ENCODE results near the gene SLC16A8.

GRCh38 chr22:38038890-38039812 lies 44.8 kb downstream of the SLC16A8 start:
- no peak for TF ChIP-seq CTCF (IDR thresholded peaks at IDR 0.05; ENCODE audit: borderline replicate concordance, extremely low read depth, low read length, poor library complexity, severe bottlenecking)
- no peak for TF ChIP-seq EZH2 (IDR thresholded peaks at IDR 0.05; ENCODE audit: borderline replicate concordance, low read depth, low read length, severe bottlenecking)

Data from DND-41 (cell line).